A549 (cell line): Measurements from ENCODE around the gene GDI2.

Source experiments
- CHD4 ChIP-seq: fragments of 200-600 bp; sonication (generic); IDR thresholded peaks from 2 replicates; pipeline ENCODE4 v1.6.1; 2016; ENCODE audit warnings: antibody characterized with exemption, mild to moderate bottlenecking, borderline replicate concordance
- CTCF ChIP-seq: fragments of >200 bp; sonication (Bioruptor Twin); formaldehyde crosslinking; IDR thresholded peaks from 3 replicates; pipeline ENCODE4 v1.5.1; 2016
- E2F6 ChIP-seq: IDR thresholded peaks from 2 replicates; pipeline ENCODE4 v1.6.1; 2012; ENCODE audit warnings: low read depth, borderline replicate concordance
- EP300 ChIP-seq, 2 experiments: fragments of >200 bp; sonication (Bioruptor Twin); formaldehyde crosslinking; IDR thresholded peaks; 2 replicates in 1 of 2; 3 replicates in 1 of 2; pipeline ENCODE4 v1.6.1; 2016 to 2017
- HDAC2 ChIP-seq: fragments of 200-600 bp; sonication (generic); IDR thresholded peaks from 2 replicates; pipeline ENCODE4 v1.6.1; 2016
- JUN ChIP-seq, 2 experiments: fragments of >200 bp; sonication (Bioruptor Twin); formaldehyde crosslinking; IDR thresholded peaks; 2 replicates in 1 of 2; 3 replicates in 1 of 2; pipeline ENCODE4 v1.6.1; 2016 to 2017
- KDM1A ChIP-seq: fragments of 200-600 bp; sonication (generic); IDR thresholded peaks from 2 replicates; pipeline ENCODE4 v1.6.1; 2016; ENCODE audit warnings: low read depth, mild to moderate bottlenecking
- POLR2A ChIP-seq: IDR thresholded peaks from 2 replicates; pipeline ENCODE4 v1.6.1; 2012; ENCODE audit warnings: mild to moderate bottlenecking, low read length
- RAD21 ChIP-seq, 2 experiments: fragments of >200 bp in 1 of 2; sonication (Bioruptor Twin) in 1 of 2; formaldehyde crosslinking in 1 of 2; IDR thresholded peaks in 1 of 2; conservative IDR thresholded peaks in 1 of 2; 2 replicates in 1 of 2; 3 replicates in 1 of 2; pipeline ENCODE4 v1.6.1; 2012 to 2018; ENCODE audit warnings: inconsistent platforms in 1 of 2
- RCOR1 ChIP-seq: fragments of 150-350 bp; IDR thresholded peaks from 2 replicates; pipeline ENCODE4 v1.6.1; 2014; ENCODE audit warnings: antibody characterized with exemption, low read length, low read depth

- TF ChIP-seq EP300 (IDR thresholded peaks at IDR 0.05) = no peak
- TF ChIP-seq CTCF = no peak
- TF ChIP-seq RCOR1 = no peak
- no peak for TF ChIP-seq POLR2A
- no peak for TF ChIP-seq HDAC2
- no peak for TF ChIP-seq KDM1A
- TF ChIP-seq E2F6 = no peak
- no peak for TF ChIP-seq CHD4
- no peak for TF ChIP-seq JUN (IDR thresholded peaks at IDR 0.05)
- TF ChIP-seq RAD21 (conservative IDR thresholded peaks at IDR 0.05 in 1 of 2, IDR thresholded peaks at IDR 0.05 in 1 of 2) = no peak
Observed at GRCh38 chr10:5829267-5829666, 16.0 kb upstream of the GDI2 start.
